GM19463 (cell line): ENCODE results near the gene SCMH1.
A peak's percentile ranks its signal among the peaks of the same experiment; 100 is the strongest.

Experiments used
- ATAC-seq: cut with Tn5 transposase; IDR thresholded peaks from one replicate; pipeline ENCODE4 v1.9.1; 2021; ENCODE audit warnings: mild to moderate bottlenecking, moderate library complexity; ENCODE audit not compliant: unreplicated experiment

SCMH1 gene

GRCh38 chr1:40980453-40981121, 261.5 kb downstream of the SCMH1 start:
- ATAC-seq, result no peak

GRCh38 chr1:40980068-40980452, 262.0 kb downstream of the SCMH1 start:
- ATAC-seq, result peak; percentile 7

- ATAC-seq, result peak; percentile 90
Observed at GRCh38 chr1:40979241-40980067, 262.7 kb downstream of the SCMH1 start, which contains the start of gene CTPS1. Gene CTPS1 (plus strand): TSS chr1:40979696. CDS start chr1:40983291, 3,595 bp downstream.

- no peak for ATAC-seq
Observed at GRCh38 chr1:40978886-40979240, 263.2 kb downstream of the SCMH1 start.

GRCh38 chr1:40977716-40978115, 264.4 kb downstream of the SCMH1 start:
- ATAC-seq, result no peak
